GM18505 (cell line): ENCODE measurements around the gene SAT1.
"Not testable (repeated sequence)": the region's sequence is repeated elsewhere in the genome, so short reads cannot be mapped to it uniquely, and the experiment has no call there.

Source experiments
- ATAC-seq: cut with Tn5 transposase; IDR thresholded peaks from one replicate; pipeline ENCODE4 v1.9.1; 2021; ENCODE audit not compliant: unreplicated experiment
- POLR2A ChIP-seq: IDR thresholded peaks from 4 replicates; pipeline ENCODE4 v1.6.1; 2011; ENCODE audit warnings: borderline replicate concordance; ENCODE audit not compliant: insufficient read depth, insufficient read length; ENCODE audit errors: extremely low read depth

The SAT1 gene

GRCh38 chrX:23764188-23764984 lies 18.6 kb upstream of the SAT1 start:
- no peak for TF ChIP-seq POLR2A
- ATAC-seq, result no peak

GRCh38 chrX:23765449-23765848 lies 17.5 kb upstream of the SAT1 start:
- ATAC-seq, result no peak
- TF ChIP-seq POLR2A, result no peak

GRCh38 chrX:23765868-23766267 lies 17.1 kb upstream of the SAT1 start:
- TF ChIP-seq POLR2A, result no peak
- ATAC-seq, result no peak

GRCh38 chrX:23766650-23767551 lies 16.1 kb upstream of the SAT1 start:
- no peak for TF ChIP-seq POLR2A
- no peak for ATAC-seq

- no peak for TF ChIP-seq POLR2A
- ATAC-seq, result no peak
Measured at GRCh38 chrX:23770142-23770541, 12.8 kb upstream of the SAT1 start.

- ATAC-seq, result not testable (repeated sequence)
Measured at GRCh38 chrX:23771086-23771485, 11.9 kb upstream of the SAT1 start.

- ATAC-seq, result peak; percentile 82
- TF ChIP-seq POLR2A, result no peak
Measured at GRCh38 chrX:23773601-23774175, 9.3 kb upstream of the SAT1 start.

GRCh38 chrX:23776363-23776762 lies 6.6 kb upstream of the SAT1 start:
- no peak for ATAC-seq

GRCh38 chrX:23779025-23779424 lies 3.9 kb upstream of the SAT1 start:
- ATAC-seq, result no peak

More at GRCh38 chrX:23776363-23776762, 6.6 kb upstream of the SAT1 start:
- TF ChIP-seq POLR2A, result no peak

GRCh38 chrX:23782455-23782854 lies 518 bp upstream of the SAT1 start:
- ATAC-seq, result no peak
- no peak for TF ChIP-seq POLR2A

More at GRCh38 chrX:23779025-23779424, 3.9 kb upstream of the SAT1 start:
- TF ChIP-seq POLR2A, result no peak

GRCh38 chrX:23783589-23784469 lies 856 bp downstream of the SAT1 start:
- ATAC-seq, result no peak
- no peak for TF ChIP-seq POLR2A

GRCh38 chrX:23784470-23785331 lies 1.7 kb downstream of the SAT1 start:
- ATAC-seq, result no peak
- TF ChIP-seq POLR2A, result no peak
